ENCODE results near the gene ELF4.

GRCh38 chrX:130103605-130104004, 6.7 kb downstream of the ELF4 start:
- TF ChIP-seq, protein P1, sequence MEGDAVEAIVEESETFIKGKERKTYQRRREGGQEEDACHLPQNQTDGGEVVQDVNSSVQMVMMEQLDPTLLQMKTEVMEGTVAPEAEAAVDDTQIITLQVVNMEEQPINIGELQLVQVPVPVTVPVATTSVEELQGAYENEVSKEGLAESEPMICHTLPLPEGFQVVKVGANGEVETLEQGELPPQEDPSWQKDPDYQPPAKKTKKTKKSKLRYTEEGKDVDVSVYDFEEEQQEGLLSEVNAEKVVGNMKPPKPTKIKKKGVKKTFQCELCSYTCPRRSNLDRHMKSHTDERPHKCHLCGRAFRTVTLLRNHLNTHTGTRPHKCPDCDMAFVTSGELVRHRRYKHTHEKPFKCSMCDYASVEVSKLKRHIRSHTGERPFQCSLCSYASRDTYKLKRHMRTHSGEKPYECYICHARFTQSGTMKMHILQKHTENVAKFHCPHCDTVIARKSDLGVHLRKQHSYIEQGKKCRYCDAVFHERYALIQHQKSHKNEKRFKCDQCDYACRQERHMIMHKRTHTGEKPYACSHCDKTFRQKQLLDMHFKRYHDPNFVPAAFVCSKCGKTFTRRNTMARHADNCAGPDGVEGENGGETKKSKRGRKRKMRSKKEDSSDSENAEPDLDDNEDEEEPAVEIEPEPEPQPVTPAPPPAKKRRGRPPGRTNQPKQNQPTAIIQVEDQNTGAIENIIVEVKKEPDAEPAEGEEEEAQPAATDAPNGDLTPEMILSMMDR (IDR thresholded peaks at IDR 0.05; ENCODE audit: insufficient read depth, low read depth, low read length): no peak
- no peak for TF ChIP-seq EZH2 (IDR thresholded peaks at IDR 0.05; ENCODE audit: insufficient read depth, low read length)
